ENCODE results near the gene IQSEC1.

The IQSEC1 gene

GRCh38 chr3:13017361-13018042 lies 55.7 kb downstream of the IQSEC1 start:
- DNase-seq: no peak

GRCh38 chr3:13016721-13017255 lies 56.4 kb downstream of the IQSEC1 start:
- DNase-seq: no peak

GRCh38 chr3:13016083-13016720 lies 57.0 kb downstream of the IQSEC1 start:
- peak in 8 of 56 donors; percentile 24 to 62 (median 36) for DNase-seq

- DNase-seq: peak in 1 of 56 donors; percentile 18
These were observed 57.7 kb downstream of the IQSEC1 start for GRCh38 chr3:13015286-13016082.

GRCh38 chr3:13014755-13015285 lies 58.4 kb downstream of the IQSEC1 start:
- DNase-seq: no peak

GRCh38 chr3:13013994-13014754 lies 59.1 kb downstream of the IQSEC1 start:
- DNase-seq: no peak

GRCh38 chr3:13013566-13013965 lies 59.7 kb downstream of the IQSEC1 start:
- no peak for DNase-seq

- no peak for DNase-seq
These were observed 60.1 kb downstream of the IQSEC1 start for GRCh38 chr3:13013151-13013561.

GRCh38 chr3:13012221-13012691 lies 61.0 kb downstream of the IQSEC1 start:
- peak in 13 of 56 donors; percentile 18 to 68 (median 30) for DNase-seq

GRCh38 chr3:13011573-13012220 lies 61.5 kb downstream of the IQSEC1 start:
- peak in 10 of 56 donors; percentile 22 to 67 (median 30) for DNase-seq

- DNase-seq: no peak
These were observed 62.3 kb downstream of the IQSEC1 start for GRCh38 chr3:13010780-13011572.

GRCh38 chr3:13009946-13010315 lies 63.3 kb downstream of the IQSEC1 start:
- no peak for DNase-seq

- peak in 7 of 56 donors; percentile 17 to 49 (median 31) for DNase-seq
These were observed 63.9 kb downstream of the IQSEC1 start for GRCh38 chr3:13009132-13009945.

- no peak for DNase-seq
These were observed 64.9 kb downstream of the IQSEC1 start for GRCh38 chr3:13008155-13008995.

- peak in 1 of 56 donors; percentile 41 for DNase-seq
These were observed 65.8 kb downstream of the IQSEC1 start for GRCh38 chr3:13007251-13007941.

GRCh38 chr3:13006216-13006990 lies 66.8 kb downstream of the IQSEC1 start:
- DNase-seq: no peak

Measured in nucleus accumbens (tissue), 56 donors.